HFFc6 (cell line): ENCODE results near the gene PHACTR1. TPM values are rescaled to one million over a fixed set of nuclear protein-coding genes. Genes with fewer than 3 reads are reported as not detected.
A peak's percentile ranks its signal among the peaks of the same experiment; 100 is the strongest.

Experiments used
- DNase-seq: peaks from one replicate; pipeline ENCODE4 v3.0.0-alpha.2; 2018
- H3K27ac Mint-ChIP-seq: 2 replicates; pipeline ENCODE4 v1.8.0; 2020; ENCODE audit warnings: mild to moderate bottlenecking, mixed read lengths
- H3K27me3 Mint-ChIP-seq: 2 replicates; pipeline ENCODE4 v1.8.0; 2021; ENCODE audit warnings: mild to moderate bottlenecking, moderate library complexity, mixed read lengths; ENCODE audit not compliant: insufficient read depth
- H3K36me3 Mint-ChIP-seq: 2 replicates; pipeline ENCODE4 v1.8.0; 2021; ENCODE audit warnings: low read depth, mixed read lengths
- H3K4me1 Mint-ChIP-seq: 2 replicates; pipeline ENCODE4 v1.8.0; 2020; ENCODE audit warnings: low read depth, mixed read lengths
- H3K4me3 Mint-ChIP-seq: 2 replicates; pipeline ENCODE4 v1.8.0; 2020; ENCODE audit warnings: mild to moderate bottlenecking, moderate library complexity, mixed read lengths
- H3K9me3 Mint-ChIP-seq: 2 replicates; pipeline ENCODE4 v1.8.0; 2020; ENCODE audit warnings: mild to moderate bottlenecking, mixed read lengths
- long read RNA-seq: library from polyadenylated mRNA; unstranded; transcript quantifications from one replicate; pipeline ENCODE4 v2.0.0, GENCODE V29; 2019
- total RNA-seq, 6 experiments: library from RNA; stranded (reverse); fragmentation: NEBNext Ultra II Directional; extraction: Animal tissue kit (Norgen Biotek cat#: 25700); gene quantifications; 2 replicates in 1 of 6; 3 replicates in 5 of 6; pipeline ENCODE4 v1.2.3, GENCODE V29; 2021
- TF ChIP-seq, protein P1 (sequence below): fragments of 200-600 bp; sonication (generic); IDR thresholded peaks from 2 replicates; pipeline ENCODE4 v1.5.0; 2021; ENCODE audit warnings: antibody characterized with exemption, mild to moderate bottlenecking

The PHACTR1 gene
- 1 to 10 TPM; 2.5 to 4.7 (median 3.9) TPM for total RNA-seq
- long read RNA-seq, partial matches to known transcripts, result 0 of 5 reads
- long read RNA-seq, other reads (novel, unspliced or antisense), result 5 of 5 reads

DNA sequence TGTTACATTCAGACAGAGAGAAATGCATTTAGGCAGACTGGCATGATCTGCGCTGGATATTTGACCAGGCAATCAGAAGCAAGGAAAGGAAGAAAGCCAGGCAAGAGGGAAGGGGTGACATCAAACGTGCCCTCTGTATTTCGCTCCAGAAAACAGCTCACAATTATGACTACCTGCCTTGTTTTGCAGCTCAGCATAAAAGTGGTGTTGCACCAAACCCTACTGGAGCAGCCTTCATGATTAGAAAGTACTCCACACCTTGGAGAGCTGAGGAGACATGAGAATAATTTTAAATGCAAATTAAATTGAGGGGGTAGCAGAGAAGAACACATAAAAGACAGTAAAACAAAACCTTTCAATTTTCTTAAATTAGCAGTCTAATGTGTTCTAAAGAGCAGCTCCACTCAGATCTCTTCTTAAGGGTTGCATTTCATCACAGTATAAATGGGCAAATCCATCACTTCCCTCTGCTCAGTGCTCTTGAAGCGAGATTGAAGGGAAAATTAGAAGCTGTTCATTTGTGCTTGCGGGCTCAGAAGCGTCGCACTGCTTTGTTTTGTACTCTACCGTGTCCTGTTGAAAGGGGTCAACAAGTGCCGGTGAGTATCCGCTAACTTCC, at the start of gene PHACTR1:
PHACTR1 (plus strand) TSS at position 470 of the 619 bp plus-strand sequence.
- Mint-ChIP-seq H3K4me3 (peak within 1 kb of the TSS; percentile 35; the same call in 1 of the 2 replicates), H3K4me1 (peaks cover 15% of the 10 kb centered on the region), H3K27me3 (peaks cover 4% of the 10 kb centered on the region), H3K27ac (no peak within 1 kb of the TSS), H3K9me3 (peaks cover 4% of the 10 kb centered on the region; the same call in 1 of the 2 replicates), H3K36me3 (no peaks in the 10 kb centered on the region)
- DNase-seq, result no peak
- TF ChIP-seq, protein P1, sequence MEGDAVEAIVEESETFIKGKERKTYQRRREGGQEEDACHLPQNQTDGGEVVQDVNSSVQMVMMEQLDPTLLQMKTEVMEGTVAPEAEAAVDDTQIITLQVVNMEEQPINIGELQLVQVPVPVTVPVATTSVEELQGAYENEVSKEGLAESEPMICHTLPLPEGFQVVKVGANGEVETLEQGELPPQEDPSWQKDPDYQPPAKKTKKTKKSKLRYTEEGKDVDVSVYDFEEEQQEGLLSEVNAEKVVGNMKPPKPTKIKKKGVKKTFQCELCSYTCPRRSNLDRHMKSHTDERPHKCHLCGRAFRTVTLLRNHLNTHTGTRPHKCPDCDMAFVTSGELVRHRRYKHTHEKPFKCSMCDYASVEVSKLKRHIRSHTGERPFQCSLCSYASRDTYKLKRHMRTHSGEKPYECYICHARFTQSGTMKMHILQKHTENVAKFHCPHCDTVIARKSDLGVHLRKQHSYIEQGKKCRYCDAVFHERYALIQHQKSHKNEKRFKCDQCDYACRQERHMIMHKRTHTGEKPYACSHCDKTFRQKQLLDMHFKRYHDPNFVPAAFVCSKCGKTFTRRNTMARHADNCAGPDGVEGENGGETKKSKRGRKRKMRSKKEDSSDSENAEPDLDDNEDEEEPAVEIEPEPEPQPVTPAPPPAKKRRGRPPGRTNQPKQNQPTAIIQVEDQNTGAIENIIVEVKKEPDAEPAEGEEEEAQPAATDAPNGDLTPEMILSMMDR, result no peak

DNA sequence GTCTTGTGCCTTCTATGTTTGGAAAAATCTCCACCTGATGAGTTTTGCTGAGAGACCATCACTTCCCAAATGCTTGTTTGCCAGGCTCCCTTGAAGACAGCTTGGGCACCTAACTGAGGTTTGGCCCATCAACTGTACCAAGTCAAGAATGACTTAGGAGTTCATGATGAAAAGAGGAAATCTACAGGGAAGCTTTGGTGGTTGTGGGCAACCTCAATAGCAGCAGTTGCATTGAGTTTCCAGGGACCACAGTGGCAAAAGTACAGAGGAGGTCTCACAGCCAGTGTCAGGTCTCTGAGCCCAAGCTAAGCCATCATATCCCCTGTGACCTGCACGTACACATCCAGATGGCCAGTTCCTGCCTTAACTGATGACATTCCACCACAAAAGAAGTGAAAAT, 49.7 kb upstream of the PHACTR1 start:
- Mint-ChIP-seq H3K36me3 (no peaks in the 10 kb centered on the region), H3K27ac (no peak overlapping the region), H3K4me1 (no peaks in the 10 kb centered on the region), H3K9me3 (no peaks in the 10 kb centered on the region), H3K4me3 (no peak overlapping the region), H3K27me3 (peaks cover 11% of the 10 kb centered on the region)
- TF ChIP-seq, protein P1, result no peak
- no peak for DNase-seq

DNA sequence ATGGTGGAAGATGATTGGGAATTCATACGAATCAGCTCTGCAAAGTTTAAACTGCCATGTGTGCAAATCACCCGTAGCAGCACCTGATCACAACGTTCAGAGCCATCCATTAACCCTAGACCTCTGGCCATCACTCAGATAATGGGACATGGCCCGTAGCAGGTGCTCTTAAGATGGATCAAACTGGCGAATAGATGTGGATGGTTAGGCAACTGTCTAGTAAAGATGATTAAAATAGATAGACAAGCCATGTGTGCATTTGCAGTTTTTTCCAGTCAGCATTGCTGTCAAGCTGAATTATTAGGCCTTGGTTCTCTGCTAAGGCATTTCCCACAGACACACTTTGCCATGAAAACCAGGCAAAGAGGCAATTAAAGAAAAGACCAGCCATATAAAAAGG, 40.6 kb upstream of the PHACTR1 start:
- H3K36me3 Mint-ChIP-seq, result no peaks in the 10 kb centered on the region
- DNase-seq, result no peak
- H3K27me3 Mint-ChIP-seq, result peaks cover 9% of the 10 kb centered on the region
- H3K9me3 Mint-ChIP-seq, result no peaks in the 10 kb centered on the region
- TF ChIP-seq, protein P1, result no peak
- H3K27ac Mint-ChIP-seq, result no peak overlapping the region
- H3K4me3 Mint-ChIP-seq, result no peak overlapping the region
- no peaks in the 10 kb centered on the region for H3K4me1 Mint-ChIP-seq

DNA sequence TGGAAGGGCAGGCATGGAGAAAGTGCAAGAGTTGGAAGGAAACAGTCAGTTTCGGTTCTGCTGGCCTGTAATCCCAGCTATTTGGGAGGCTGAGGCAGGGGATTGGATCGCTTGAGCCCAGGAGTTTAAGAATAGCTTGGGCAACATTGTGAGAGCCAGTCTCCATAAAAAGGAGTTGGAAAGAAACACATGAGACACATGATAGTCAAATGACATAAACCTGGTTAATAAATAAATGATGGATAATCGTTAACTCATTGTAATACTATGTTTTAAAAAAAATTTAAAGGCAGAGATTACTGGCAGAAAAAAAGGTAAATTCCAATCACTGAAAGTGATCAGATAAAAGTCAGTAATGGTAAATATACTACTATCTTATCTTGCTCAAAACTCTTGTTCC, 37.2 kb upstream of the PHACTR1 start:
- H3K36me3 Mint-ChIP-seq, result no peaks in the 10 kb centered on the region
- H3K27me3 Mint-ChIP-seq, result peaks cover 2% of the 10 kb centered on the region
- no peak for DNase-seq

DNA sequence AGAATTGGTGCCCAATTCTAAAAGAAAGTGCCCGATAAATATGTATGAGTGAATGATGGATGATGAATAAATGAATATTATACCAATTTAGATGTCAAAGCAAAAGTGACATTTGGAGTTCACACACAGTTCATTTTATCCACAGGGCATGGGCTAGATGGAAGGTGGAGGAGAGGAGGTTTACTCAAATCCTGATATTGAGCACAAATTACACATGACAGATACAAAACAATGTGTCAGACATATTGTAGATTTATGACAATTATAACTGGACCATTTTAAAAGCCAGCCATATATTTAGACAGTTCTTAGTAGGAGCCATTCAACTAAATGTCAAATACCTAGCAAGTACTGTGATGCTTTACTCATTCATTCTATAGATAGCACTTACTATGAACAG, 23.4 kb upstream of the PHACTR1 start:
- no peak overlapping the region for H3K27ac Mint-ChIP-seq
- H3K36me3 Mint-ChIP-seq, result no peaks in the 10 kb centered on the region
- H3K9me3 Mint-ChIP-seq, result no peaks in the 10 kb centered on the region
- TF ChIP-seq, protein P1, result no peak
- H3K4me1 Mint-ChIP-seq, result no peaks in the 10 kb centered on the region
- DNase-seq, result no peak
- no peak overlapping the region for H3K4me3 Mint-ChIP-seq
- H3K27me3 Mint-ChIP-seq, result no peaks in the 10 kb centered on the region; the same call in 1 of the 2 replicates

More for the DNA sequence above, 37.2 kb upstream of the PHACTR1 start:
- H3K9me3 Mint-ChIP-seq, result no peaks in the 10 kb centered on the region
- no peaks in the 10 kb centered on the region for H3K4me1 Mint-ChIP-seq
- no peak overlapping the region for H3K27ac Mint-ChIP-seq
- H3K4me3 Mint-ChIP-seq, result no peak overlapping the region
- TF ChIP-seq, protein P1, result no peak
